Testis (tissue), 2 donors: ENCODE data around the gene AIFM1.

Source experiments
- CTCF ChIP-seq, 3 experiments: fragments of 450-650 bp in 2 of 3; fragments of 200-600 bp in 1 of 3; sonication (generic) in 1 of 3; IDR thresholded peaks; one replicate each; pipeline ENCODE4 v1.5.1; 2016 to 2019; ENCODE audit warnings: antibody characterized with exemption in 3 of 3, mild to moderate bottlenecking in 2 of 3, moderate library complexity in 1 of 3
- POLR2A ChIP-seq: fragments of 450-650 bp; IDR thresholded peaks from one replicate; pipeline ENCODE4 v1.6.1; 2017; ENCODE audit warnings: antibody characterized with exemption, mild to moderate bottlenecking, moderate library complexity

DNA sequence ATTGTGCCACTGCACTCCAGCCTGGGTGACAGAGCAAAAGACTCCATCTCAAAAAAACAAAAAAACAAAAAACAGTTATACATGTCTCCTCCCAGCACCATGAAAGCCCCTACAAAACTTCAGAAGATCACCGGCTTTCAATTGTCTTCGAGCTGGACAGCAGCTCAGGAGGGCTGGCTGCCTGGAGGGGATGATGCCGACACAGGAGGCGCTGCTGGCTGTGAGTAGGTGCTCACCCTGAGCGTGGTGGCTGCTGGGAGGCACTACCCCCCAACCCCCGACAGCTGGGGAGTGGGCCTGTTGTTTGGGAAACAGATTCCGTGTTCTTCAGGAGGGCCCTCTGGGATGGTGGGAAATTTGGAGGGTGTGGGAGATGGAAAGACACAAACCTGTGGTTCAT is 48.5 kb downstream of the AIFM1 start:
- TF ChIP-seq CTCF (IDR thresholded peaks at IDR 0.05) (no peak), POLR2A (no peak)
